GM12878 (cell line): ENCODE measurements around the gene EEFSEC. TPM values are rescaled to one million over a fixed set of nuclear protein-coding genes. Genes with fewer than 3 reads are reported as not detected.

Source experiments
- ATAC-seq: fragments of 200-7000 bp; cut with Tn5 transposase; 3 replicates; pipeline ENCODE4 v1.9.1; 2020; ENCODE audit warnings: mild to moderate bottlenecking, moderate library complexity
- BruUV-seq: library from RNA; stranded (reverse); fragments of 400-500 nt; replicated peaks from 2 replicates; lab custom pipeline; 2021; lab: Mats Ljungman, UMichigan
- CTCF ChIA-PET: fragments of 300-600 bp; sonication (Branson Sonifier 250); formaldehyde crosslinking; extraction: SDS; loops from one replicate; lab custom pipeline; 2021; ENCODE audit warnings: inconsistent platforms; lab: Yijun Ruan, JAX
- POLR2A ChIA-PET: fragments of 350-600 bp; formaldehyde crosslinking; extraction: SDS; loops from one replicate; lab custom pipeline; 2021; ENCODE audit warnings: inconsistent platforms; lab: Charles Lee
- RAD21 ChIA-PET: fragments of 300-600 bp; sonication (Branson Sonifier 250); formaldehyde crosslinking; loops from one replicate; lab custom pipeline; 2023; ENCODE audit warnings: antibody characterized with exemption; ENCODE audit not compliant: unreplicated experiment; lab: Charles Lee
- SMC1A ChIA-PET: fragments of 300-600 bp; sonication (Branson Sonifier 250); formaldehyde crosslinking; loops from one replicate; lab custom pipeline; 2023; ENCODE audit not compliant: unreplicated experiment, uncharacterized antibody; lab: Charles Lee
- DNase-seq: peaks from one replicate; pipeline ENCODE4 v3.0.0-alpha.2; 2011; ENCODE audit warnings: low read depth, low spot score
- FAIRE-seq: peaks from 3 replicates; lab custom pipeline; 2011; peaks lifted over from hg19 to GRCh38; lab: Jason Lieb, UNC
- H2AFZ ChIP-seq: 2 replicates; pipeline ENCODE4 v1.6.0; 2011; ENCODE audit warnings: low read depth, low read length, control low read depth; ENCODE audit not compliant: control insufficient read depth
- H3K27ac ChIP-seq: 2 replicates; pipeline ENCODE4 v1.5.1; 2011; ENCODE audit warnings: control low read depth; ENCODE audit not compliant: control insufficient read depth, insufficient read depth
- H3K27me3 ChIP-seq, 2 experiments: replicated peaks in 1 of 2; 2 replicates each; pipeline versions ENCODE4 v1.6.0 to v1.6.1; 2011; ENCODE audit warnings: low read length in 1 of 2; ENCODE audit not compliant: control insufficient read depth in 2 of 2, insufficient read depth in 2 of 2
- H3K36me3 ChIP-seq, 2 experiments: 2 replicates each; pipeline ENCODE4 v1.5.1; 2011; ENCODE audit warnings: low read length in 1 of 2; ENCODE audit not compliant: control insufficient read depth in 2 of 2, insufficient read depth in 2 of 2
- H3K4me1 ChIP-seq: 2 replicates; pipeline ENCODE4 v1.6.1; 2011; ENCODE audit warnings: mild to moderate bottlenecking, low read length, moderate library complexity, mixed read lengths; ENCODE audit not compliant: control insufficient read depth, insufficient read depth
- H3K4me2 ChIP-seq: 2 replicates; pipeline ENCODE4 v1.6.0; 2011; ENCODE audit warnings: control low read depth; ENCODE audit not compliant: control insufficient read depth, insufficient read depth
- H3K4me3 ChIP-seq: fragments of 200-600 bp; sonication (generic); 2 replicates; pipeline ENCODE4 v1.5.1; 2016
- H3K79me2 ChIP-seq: 2 replicates; pipeline ENCODE4 v1.6.0; 2011; ENCODE audit warnings: low read length; ENCODE audit not compliant: control insufficient read depth, insufficient read depth
- H3K9ac ChIP-seq: 2 replicates; pipeline ENCODE4 v1.8.0; 2011; ENCODE audit warnings: low read length, control low read depth, mixed read lengths; ENCODE audit not compliant: control insufficient read depth, insufficient read depth
- H3K9me3 ChIP-seq: replicated peaks from 3 replicates; pipeline ENCODE4 v1.5.1; 2011; ENCODE audit warnings: mild to moderate bottlenecking, low read length; ENCODE audit not compliant: control insufficient read depth, insufficient read depth
- H4K20me1 ChIP-seq: 2 replicates; pipeline ENCODE4 v1.6.0; 2011; ENCODE audit not compliant: control insufficient read depth, insufficient read depth
- CHD4 ChIP-seq: fragments of 200-600 bp; sonication (generic); IDR thresholded peaks from 2 replicates; pipeline ENCODE4 v1.6.1; 2016; ENCODE audit warnings: mild to moderate bottlenecking
- CREB1 ChIP-seq: IDR thresholded peaks from 2 replicates; pipeline ENCODE4 v1.6.1; 2012; ENCODE audit warnings: low read depth, mild to moderate bottlenecking, inconsistent platforms
- E2F4 ChIP-seq: IDR thresholded peaks from 2 replicates; pipeline ENCODE4 v1.6.1; 2012; ENCODE audit warnings: low read depth, low read length, improper control_type of control experiment
- E4F1 ChIP-seq: fragments of 450-650 bp; IDR thresholded peaks from 2 replicates; pipeline ENCODE4 v1.6.1; 2018; ENCODE audit warnings: borderline replicate concordance, mild to moderate bottlenecking; ENCODE audit not compliant: partially characterized antibody
- ELK1 ChIP-seq: IDR thresholded peaks from 2 replicates; pipeline ENCODE4 v1.6.1; 2012; ENCODE audit warnings: low read depth, low read length, improper control_type of control experiment
- IKZF1 ChIP-seq: fragments of 450-650 bp; conservative IDR thresholded peaks from 2 replicates; pipeline ENCODE4 v1.6.1; 2017; ENCODE audit warnings: antibody characterized with exemption, mild to moderate bottlenecking
- JUND ChIP-seq: IDR thresholded peaks from 2 replicates; pipeline ENCODE4 v1.6.1; 2012; ENCODE audit warnings: low read depth, mild to moderate bottlenecking, low read length, improper control_type of control experiment, moderate library complexity
- MXI1 ChIP-seq: fragments of 150-350 bp; IDR thresholded peaks from 2 replicates; pipeline ENCODE4 v1.6.1; 2011; ENCODE audit warnings: low read depth, mild to moderate bottlenecking, inconsistent platforms, low read length, improper control_type of control experiment
- NR2F1 ChIP-seq: fragments of 450-650 bp; conservative IDR thresholded peaks from 2 replicates; pipeline ENCODE4 v1.6.1; 2017; ENCODE audit warnings: mild to moderate bottlenecking
- PKNOX1 ChIP-seq: fragments of 450-650 bp; IDR thresholded peaks from 2 replicates; pipeline ENCODE4 v1.6.1; 2016; ENCODE audit warnings: mild to moderate bottlenecking
- PML ChIP-seq: IDR thresholded peaks from 2 replicates; pipeline ENCODE4 v1.6.1; 2012; ENCODE audit warnings: low read length, inconsistent platforms
- RUNX3 ChIP-seq: IDR thresholded peaks from 2 replicates; pipeline ENCODE4 v1.6.1; 2012; ENCODE audit warnings: low read length, inconsistent platforms
- SIX5 ChIP-seq: IDR thresholded peaks from 2 replicates; pipeline ENCODE4 v1.6.1; 2011; ENCODE audit warnings: mild to moderate bottlenecking, low read depth, low read length, moderate library complexity; ENCODE audit not compliant: severe bottlenecking
- SKIL ChIP-seq: fragments of 450-650 bp; IDR thresholded peaks from 2 replicates; pipeline ENCODE4 v1.6.1; 2017; ENCODE audit warnings: mild to moderate bottlenecking, low read depth, inconsistent platforms; ENCODE audit not compliant: poor library complexity, severe bottlenecking
- SREBF2 ChIP-seq: IDR thresholded peaks from 2 replicates; pipeline ENCODE4 v1.6.1; 2012; ENCODE audit warnings: mild to moderate bottlenecking, low read length
- YY1 ChIP-seq: IDR thresholded peaks from 2 replicates; pipeline ENCODE4 v1.6.1; 2011; ENCODE audit warnings: low read depth, mild to moderate bottlenecking, low read length
- ZNF384 ChIP-seq: IDR thresholded peaks from 2 replicates; pipeline ENCODE4 v1.6.1; 2012; ENCODE audit warnings: low read depth, mild to moderate bottlenecking, low read length, improper control_type of control experiment, borderline replicate concordance
- WGBS: methylation state at CpG from one replicate; pipeline ENCODE4 v1.1.6; 2016; ENCODE audit warnings: low lambda C conversion rate; ENCODE audit not compliant: insufficient replicate concordance, insufficient coverage; ENCODE audit errors: missing lambda C conversion rate; 5-methylcytosine and 5-hydroxymethylcytosine counted together
- in situ Hi-C: fragments of 300-500 bp; cut with MboI; formaldehyde crosslinking; loops from 9 replicates; pipeline ENCODE4 v1.14.3; 2018; ENCODE audit warnings: mixed read lengths
- intact Hi-C: fragments of 100-400 bp; cut with micrococcal nuclease; formaldehyde crosslinking; loops from one replicate; pipeline ENCODE4 v1.14.2; 2022; ENCODE audit not compliant: unreplicated experiment
- polyA plus RNA-seq, 11 experiments: library from polyadenylated mRNA; depleted of rRNA in 4 of 11; unstranded in 6 of 11; stranded (reverse) in 5 of 11; fragments of >200 nt; fragmentation: Nextera tagmentation in 4 of 11; fragmentation: Illumina TruSeq in 1 of 11; extraction: Ambion mirVana in 4 of 11; extraction: Trizol in 1 of 11; gene quantifications; 1 replicate in 1 of 11; 2 replicates in 10 of 11; pipeline versions ENCODE4 v1.2.1 to v1.2.3, GENCODE V29; 2011 to 2016; ENCODE audit warnings: inconsistent platforms in 2 of 11, missing spikeins in 2 of 11, low read depth in 1 of 11
- total RNA-seq, 4 experiments: library from RNA; depleted of rRNA in 3 of 4; stranded (reverse); fragments of >200 nt in 3 of 4; fragmentation: Illumina TruSeq in 1 of 4; extraction: Trizol in 1 of 4; gene quantifications; 2 replicates each; pipeline versions ENCODE4 v1.2.1 to v1.2.3, GENCODE V29; 2013 to 2021

The EEFSEC gene
- total and polyA plus RNA-seq, 10 of the 15 experiments (the other 5 are each of a cell fraction or from before 2014, with no cell fraction given) = 0.29 to 29.1 (median 16.1) TPM

GRCh38 chr3:128231606-128232005, 78.3 kb downstream of the EEFSEC start:
- Histone ChIP-seq H3K79me2 (no peaks in the 10 kb centered on the region), H3K27ac (no peak overlapping the region), H3K4me3 (no peak overlapping the region), H2AFZ (no peak overlapping the region), H3K9ac (no peak overlapping the region), H3K9me3 (no peaks in the 10 kb centered on the region), H3K4me2 (no peak overlapping the region), H4K20me1 (no peaks in the 10 kb centered on the region), H3K36me3 (no peaks in the 10 kb centered on the region), H3K27me3 (no peaks in the 10 kb centered on the region), H3K4me1 (no peaks in the 10 kb centered on the region)
- ChIA-PET CTCF (no interaction called here), SMC1A (no interaction called here), POLR2A (no interaction called here), RAD21 (no interaction called here)
- no peak for TF ChIP-seq PKNOX1
- no peak for TF ChIP-seq ELK1
- TF ChIP-seq IKZF1 = no peak
- no peak for TF ChIP-seq ZNF384
- no peak for TF ChIP-seq JUND
- no peak for TF ChIP-seq SREBF2
- TF ChIP-seq NR2F1 = no peak
- TF ChIP-seq CHD4 = no peak
- no peak for TF ChIP-seq E2F4
- no peak for TF ChIP-seq SKIL
- no peak for TF ChIP-seq YY1
- TF ChIP-seq CREB1 = no peak
- no peak for TF ChIP-seq PML
- TF ChIP-seq E4F1 = no peak
- no peak for TF ChIP-seq SIX5
- TF ChIP-seq RUNX3 = no peak
- no peak for TF ChIP-seq MXI1
- intact Hi-C loops = no loop called here
- in situ Hi-C loops = no loop called here
- FAIRE-seq = no peak
- 98% methylated on average over 6 of the region's 6 CpGs for WGBS
- BruUV-seq = no TSS peak
- no peak for DNase-seq
- no peak for ATAC-seq
